Measurements from ENCODE around the gene XYLB. TPM values are rescaled to one million over a fixed set of nuclear protein-coding genes. Genes with fewer than 3 reads are reported as not detected.

Gene XYLB
- total RNA-seq, 3 donors from 2014 or later = 5.2 to 7.9 (median 6.7) TPM

GRCh38 chr3:38353151-38353550, 6.6 kb downstream of the XYLB start:
- no peaks in the 10 kb centered on the region for H3K4me1 ChIP-seq
- intact Hi-C loops (cut with DNase I; ENCODE audit: low total_unique reads) = no loop called here
- no peak for DNase-seq (ENCODE audit: low spot score in 2 of 2)
- no peaks in the 10 kb centered on the region for H3K9me3 ChIP-seq
- TF ChIP-seq POLR2AphosphoS5 (IDR thresholded peaks at IDR 0.05) (no peak), POLR2A (IDR thresholded peaks at IDR 0.05) (no peak), CTCF (IDR thresholded peaks at IDR 0.05) (no peak)
- H3K27me3 ChIP-seq = no peaks in the 10 kb centered on the region
- no peak overlapping the region for H3K27ac ChIP-seq
- no peaks in the 10 kb centered on the region for H3K36me3 ChIP-seq
- H3K4me3 ChIP-seq = no peak overlapping the region

GRCh38 chr3:38354588-38355330, 8.2 kb downstream of the XYLB start:
- intact Hi-C loops (cut with DNase I; ENCODE audit: low total_unique reads) = no loop called here
- H3K9me3 ChIP-seq = no peaks in the 10 kb centered on the region
- no peaks in the 10 kb centered on the region for H3K36me3 ChIP-seq
- TF ChIP-seq CTCF (IDR thresholded peaks at IDR 0.05) (no peak), POLR2AphosphoS5 (IDR thresholded peaks at IDR 0.05) (no peak), POLR2A (IDR thresholded peaks at IDR 0.05) (no peak)
- DNase-seq (ENCODE audit: low spot score in 2 of 2) = no peak
- H3K4me3 ChIP-seq = no peak overlapping the region
- H3K27me3 ChIP-seq = no peaks in the 10 kb centered on the region
- H3K4me1 ChIP-seq = no peaks in the 10 kb centered on the region
- no peak overlapping the region for H3K27ac ChIP-seq

- H3K36me3 ChIP-seq = no peaks in the 10 kb centered on the region
- no peak for DNase-seq (ENCODE audit: low spot score in 2 of 2)
- intact Hi-C loops (cut with DNase I; ENCODE audit: low total_unique reads) = no loop called here
Measured at GRCh38 chr3:38359038-38359437, 12.5 kb downstream of the XYLB start.

GRCh38 chr3:38360345-38360744, 13.8 kb downstream of the XYLB start:
- intact Hi-C loops (cut with DNase I; ENCODE audit: low total_unique reads) = no loop called here
- TF ChIP-seq POLR2AphosphoS5 (IDR thresholded peaks at IDR 0.05) = no peak
- TF ChIP-seq CTCF (IDR thresholded peaks at IDR 0.05) = no peak
- no peak for TF ChIP-seq POLR2A (IDR thresholded peaks at IDR 0.05)
- no peaks in the 10 kb centered on the region for H3K4me1 ChIP-seq
- H3K36me3 ChIP-seq = no peaks in the 10 kb centered on the region
- H3K9me3 ChIP-seq = no peaks in the 10 kb centered on the region
- H3K27me3 ChIP-seq = no peaks in the 10 kb centered on the region
- no peak overlapping the region for H3K27ac ChIP-seq
- no peak for DNase-seq (ENCODE audit: low spot score in 2 of 2)
- no peak overlapping the region for H3K4me3 ChIP-seq

More at GRCh38 chr3:38359038-38359437, 12.5 kb downstream of the XYLB start:
- H3K27me3 ChIP-seq = no peaks in the 10 kb centered on the region
- no peak overlapping the region for H3K27ac ChIP-seq
- no peaks in the 10 kb centered on the region for H3K9me3 ChIP-seq
- no peaks in the 10 kb centered on the region for H3K4me1 ChIP-seq
- TF ChIP-seq CTCF (IDR thresholded peaks at IDR 0.05) (no peak), POLR2AphosphoS5 (IDR thresholded peaks at IDR 0.05) (no peak), POLR2A (IDR thresholded peaks at IDR 0.05) (no peak)
- no peak overlapping the region for H3K4me3 ChIP-seq

- no peak for DNase-seq (ENCODE audit: low spot score in 2 of 2)
- no peaks in the 10 kb centered on the region for H3K27me3 ChIP-seq
- H3K27ac ChIP-seq = no peak overlapping the region
- no peak overlapping the region for H3K4me3 ChIP-seq
- no peaks in the 10 kb centered on the region for H3K9me3 ChIP-seq
- H3K36me3 ChIP-seq = no peaks in the 10 kb centered on the region
- no peaks in the 10 kb centered on the region for H3K4me1 ChIP-seq
- TF ChIP-seq POLR2A (IDR thresholded peaks at IDR 0.05) = no peak
- TF ChIP-seq CTCF (IDR thresholded peaks at IDR 0.05) = no peak
- no peak for TF ChIP-seq POLR2AphosphoS5 (IDR thresholded peaks at IDR 0.05)
- intact Hi-C loops (cut with DNase I; ENCODE audit: low total_unique reads) = no loop called here
Measured at GRCh38 chr3:38361496-38361895, 14.9 kb downstream of the XYLB start.
